IMR-90 (cell line): ENCODE measurements around the gene LCTL.

Experiments
- CEBPB ChIP-seq: IDR thresholded peaks from 2 replicates; pipeline ENCODE4 v1.6.1; 2012; ENCODE audit warnings: low read depth, low read length, improper control_type of control experiment
- CTCF ChIP-seq: conservative IDR thresholded peaks from 2 replicates; pipeline ENCODE4 v1.5.1; 2012; ENCODE audit warnings: mild to moderate bottlenecking, low read depth, low read length, improper control_type of control experiment
- MAZ ChIP-seq: IDR thresholded peaks from 2 replicates; pipeline ENCODE4 v1.6.1; 2012; ENCODE audit warnings: low read depth, mild to moderate bottlenecking, low read length, improper control_type of control experiment, moderate library complexity, borderline replicate concordance
- RAD21 ChIP-seq: IDR thresholded peaks from 2 replicates; pipeline ENCODE4 v1.6.1; 2012; ENCODE audit warnings: low read length, improper control_type of control experiment
- USF2 ChIP-seq: fragments of 150-350 bp; IDR thresholded peaks from 2 replicates; pipeline ENCODE4 v1.6.1; 2017; ENCODE audit warnings: mild to moderate bottlenecking, antibody characterized with exemption, low read length, low read depth

- no peak for TF ChIP-seq CTCF
- TF ChIP-seq MAZ: no peak
- TF ChIP-seq USF2: no peak
- TF ChIP-seq CEBPB: no peak
- no peak for TF ChIP-seq RAD21
Measured at GRCh38 chr15:66572146-66572545, 6.3 kb upstream of the LCTL start.
